Measurements from ENCODE around the gene MARCHF10. TPM values are rescaled to one million over a fixed set of nuclear protein-coding genes. Genes with fewer than 3 reads are reported as not detected.

Gene MARCHF10
- total RNA-seq, 1 experiment from 2014 or later: not detected

- H4K20me1 ChIP-seq (ENCODE audit: insufficient read depth): no peaks in the 10 kb centered on the region
- no peak overlapping the region for H3K4me2 ChIP-seq (ENCODE audit: low read length)
- H3K27me3 ChIP-seq (ENCODE audit: insufficient read depth, low read length): no peaks in the 10 kb centered on the region
- H3K4me1 ChIP-seq (ENCODE audit: control insufficient read depth in 1 of 2, insufficient read depth in 2 of 2, low read length in 2 of 2): no peaks in the 10 kb centered on the region
- ATAC-seq (peak; percentile 79), DNase-seq (ENCODE audit: low read depth, low spot score) (no peak)
- POLR2A ChIA-PET: no interaction called here
- no peak overlapping the region for H3K27ac ChIP-seq (ENCODE audit: low read depth, low read length)
- BruUV-seq (replicated peaks): no TSS peak
- RAD21 ChIA-PET (ENCODE audit: low non-redundant PET in 1 of 2, low total read pairs in 2 of 2, uncharacterized antibody in 2 of 2, unreplicated experiment in 2 of 2): no interaction called here
- H2AFZ ChIP-seq (ENCODE audit: low read depth, low read length, poor library complexity, severe bottlenecking): no peak overlapping the region
- no peaks in the 10 kb centered on the region for H3K36me3 ChIP-seq (ENCODE audit: control insufficient read depth in 1 of 2, insufficient read depth in 2 of 2, low read length in 2 of 2)
- H3K79me2 ChIP-seq (ENCODE audit: insufficient read depth, low read length): no peaks in the 10 kb centered on the region
- intact Hi-C loops (cut with micrococcal nuclease): no loop called here
- H3K4me3 ChIP-seq (replicated peaks in 1 of 2; ENCODE audit: low read depth in 1 of 2, low read length in 2 of 2): no peak overlapping the region
- no peaks in the 10 kb centered on the region for H3K9me3 ChIP-seq (ENCODE audit: control insufficient read depth in 1 of 2, insufficient read depth in 1 of 2, low read depth in 1 of 2, low read length in 2 of 2)
- CTCF ChIA-PET: interaction anchor here (0.9 kb wide), 1 partner anchor 678 kb away, joined by 3 read pairs; no protein-coding TSS in a partner anchor
- H3K9ac ChIP-seq (ENCODE audit: low read length): no peak overlapping the region
- H3K9me2 ChIP-seq (ENCODE audit: insufficient read depth): no peaks in the 10 kb centered on the region
- no peak for TF ChIP-seq ATF3 (IDR thresholded peaks at IDR 0.05)
- TF ChIP-seq CTCF (IDR thresholded peaks at IDR 0.05 in 2 of 3, conservative IDR thresholded peaks at IDR 0.05 in 1 of 3; ENCODE audit: borderline replicate concordance in 1 of 3, insufficient read depth in 1 of 3, low read depth in 2 of 3, low read length in 2 of 3): peak; percentile 17 to 30 (median 26); a peak in 2 of 6 replicates
- TF ChIP-seq RAD21 (IDR thresholded peaks at IDR 0.05; ENCODE audit: low read depth): peak; percentile 43; the same call in 1 of the 2 replicates
These were observed 80.0 kb downstream of the MARCHF10 start for GRCh38 chr17:62727916-62728672.

- H3K27ac ChIP-seq (ENCODE audit: low read depth, low read length): no peak overlapping the region
- no peaks in the 10 kb centered on the region for H3K27me3 ChIP-seq (ENCODE audit: insufficient read depth, low read length)
- no peak overlapping the region for H3K9ac ChIP-seq (ENCODE audit: low read length)
- ChIA-PET POLR2A (no interaction called here), CTCF (no interaction called here), RAD21 (ENCODE audit: low non-redundant PET in 1 of 2, low total read pairs in 2 of 2, uncharacterized antibody in 2 of 2, unreplicated experiment in 2 of 2) (no interaction called here)
- no peaks in the 10 kb centered on the region for H4K20me1 ChIP-seq (ENCODE audit: insufficient read depth)
- no peaks in the 10 kb centered on the region for H3K9me3 ChIP-seq (ENCODE audit: control insufficient read depth in 1 of 2, insufficient read depth in 1 of 2, low read depth in 1 of 2, low read length in 2 of 2)
- TF ChIP-seq SIN3A (IDR thresholded peaks at IDR 0.05; ENCODE audit: low read depth): no peak
- no peak for TF ChIP-seq MAX (IDR thresholded peaks at IDR 0.05)
- no peak for TF ChIP-seq POLR2A (IDR thresholded peaks at IDR 0.05; ENCODE audit: borderline replicate concordance, extremely low read depth, insufficient read depth, insufficient read length)
- TF ChIP-seq FOSL1 (IDR thresholded peaks at IDR 0.05; ENCODE audit: low read depth): no peak
- no peak for TF ChIP-seq RAD21 (IDR thresholded peaks at IDR 0.05; ENCODE audit: low read depth)
- TF ChIP-seq EZH2 (IDR thresholded peaks at IDR 0.05): no peak
- no peak for TF ChIP-seq EZH2phosphoT487 (IDR thresholded peaks at IDR 0.05; ENCODE audit: borderline replicate concordance)
- no peak for TF ChIP-seq YY1 (IDR thresholded peaks at IDR 0.05; ENCODE audit: extremely low read depth, insufficient replicate concordance, low read depth, low read length)
- no peak for TF ChIP-seq JUND (IDR thresholded peaks at IDR 0.05)
- no peak for TF ChIP-seq ZFX (IDR thresholded peaks at IDR 0.05)
- no peak for TF ChIP-seq ELF1 (IDR thresholded peaks at IDR 0.05; ENCODE audit: borderline replicate concordance, low read depth)
- TF ChIP-seq SRF (IDR thresholded peaks at IDR 0.05; ENCODE audit: low read depth): no peak
- no peak overlapping the region for H2AFZ ChIP-seq (ENCODE audit: low read depth, low read length, poor library complexity, severe bottlenecking)
- H3K36me3 ChIP-seq (ENCODE audit: control insufficient read depth in 1 of 2, insufficient read depth in 2 of 2, low read length in 2 of 2): no peaks in the 10 kb centered on the region
- no TSS peak for BruUV-seq (replicated peaks)
- H3K79me2 ChIP-seq (ENCODE audit: insufficient read depth, low read length): no peaks in the 10 kb centered on the region
- H3K4me3 ChIP-seq (replicated peaks in 1 of 2; ENCODE audit: low read depth in 1 of 2, low read length in 2 of 2): no peak overlapping the region
- no peak overlapping the region for H3K4me2 ChIP-seq (ENCODE audit: low read length)
- no peak for ATAC-seq
- no peak for DNase-seq (ENCODE audit: low read depth, low spot score)
- H3K9me2 ChIP-seq (ENCODE audit: insufficient read depth): no peaks in the 10 kb centered on the region
- no peaks in the 10 kb centered on the region for H3K4me1 ChIP-seq (ENCODE audit: control insufficient read depth in 1 of 2, insufficient read depth in 2 of 2, low read length in 2 of 2)
- intact Hi-C loops (cut with micrococcal nuclease): no loop called here
These were observed 82.3 kb downstream of the MARCHF10 start for GRCh38 chr17:62725791-62726249.
